HTERT RPE-1 (cell line): Measurements from ENCODE around the gene SLFN12.
"Not testable (repeated sequence)": the region's sequence is repeated elsewhere in the genome, so short reads cannot be mapped to it uniquely, and the experiment has no call there.

Experiments used
- in situ Hi-C: fragments of 300-500 bp; cut with MboI; formaldehyde crosslinking; loops from 4 replicates; pipeline ENCODE4 v1.14.3; 2020; ENCODE audit warnings: low sequenced_read_pairs

SLFN12 gene

GRCh38 chr17:35414247-35414646 is 18.1 kb downstream of the SLFN12 start:
- in situ Hi-C loops: no loop called here

GRCh38 chr17:35407531-35407930 is 24.8 kb downstream of the SLFN12 start:
- in situ Hi-C loops: no loop called here

GRCh38 chr17:35406568-35406967 is 25.7 kb downstream of the SLFN12 start:
- in situ Hi-C loops: no loop called here

GRCh38 chr17:35404360-35404759 is 27.9 kb downstream of the SLFN12 start:
- in situ Hi-C loops: no loop called here

- in situ Hi-C loops: not testable (repeated sequence)
Observed at GRCh38 chr17:35393783-35394182, 38.5 kb downstream of the SLFN12 start.

GRCh38 chr17:35390663-35391062 is 41.6 kb downstream of the SLFN12 start:
- in situ Hi-C loops: no loop called here

GRCh38 chr17:35390156-35390555 is 42.1 kb downstream of the SLFN12 start:
- in situ Hi-C loops: no loop called here

GRCh38 chr17:35387496-35387895 is 44.8 kb downstream of the SLFN12 start:
- in situ Hi-C loops: no loop called here

GRCh38 chr17:35377706-35378105 is 54.6 kb downstream of the SLFN12 start:
- in situ Hi-C loops: no loop called here

GRCh38 chr17:35377068-35377467 is 55.2 kb downstream of the SLFN12 start:
- in situ Hi-C loops: no loop called here

- in situ Hi-C loops: no loop called here
Observed at GRCh38 chr17:35376245-35376644, 56.1 kb downstream of the SLFN12 start.

GRCh38 chr17:35374766-35375344 is 57.4 kb downstream of the SLFN12 start:
- in situ Hi-C loops: no loop called here

- in situ Hi-C loops: no loop called here
Observed at GRCh38 chr17:35373984-35374765, 58.1 kb downstream of the SLFN12 start.

- in situ Hi-C loops: no loop called here
Observed at GRCh38 chr17:35373534-35373983, 58.7 kb downstream of the SLFN12 start, which contains the start of gene SLFN11. Gene SLFN11, minus strand, starts transcription at chr17:35373621. Its CDS starts 9,814 bp downstream, at chr17:35363807.

GRCh38 chr17:35372846-35373533 is 59.3 kb downstream of the SLFN12 start:
- in situ Hi-C loops: no loop called here

GRCh38 chr17:35371934-35372333 is 60.4 kb downstream of the SLFN12 start:
- in situ Hi-C loops: no loop called here

- in situ Hi-C loops: no loop called here
Observed at GRCh38 chr17:35368081-35368830, 64.0 kb downstream of the SLFN12 start.

- in situ Hi-C loops: no loop called here
Observed at GRCh38 chr17:35361027-35361426, 71.3 kb downstream of the SLFN12 start.
